ENCODE measurements around the gene VN1R5.
"Not testable (repeated sequence)": the region's sequence is repeated elsewhere in the genome, so short reads cannot be mapped to it uniquely, and the experiment has no call there.

Gene VN1R5

DNA sequence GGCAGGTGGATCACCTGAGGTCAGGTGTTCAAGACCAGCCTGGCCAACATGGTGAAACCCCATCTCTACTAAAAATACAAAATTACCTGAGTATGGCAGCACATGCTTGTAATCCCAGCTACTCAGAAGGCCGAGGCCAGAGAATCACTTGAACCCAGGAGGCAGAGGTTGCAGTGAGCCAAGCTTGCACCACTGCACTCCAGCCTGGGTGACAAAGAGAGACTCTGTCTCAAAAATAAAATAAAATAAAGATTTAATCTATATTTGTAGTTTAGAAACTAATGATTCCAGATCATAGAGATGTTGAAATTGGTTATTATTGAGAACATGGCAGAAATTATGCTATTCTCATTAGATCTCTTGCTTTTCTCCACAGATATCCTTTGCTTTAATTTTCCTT lies at the start of gene VN1R5:
Gene VN1R5, plus strand, starts transcription at position 301 of the 400 bp plus-strand sequence.
- in situ Hi-C loops (cut with MboI; ENCODE audit: low sequenced_read_pairs), result not testable (repeated sequence)

DNA sequence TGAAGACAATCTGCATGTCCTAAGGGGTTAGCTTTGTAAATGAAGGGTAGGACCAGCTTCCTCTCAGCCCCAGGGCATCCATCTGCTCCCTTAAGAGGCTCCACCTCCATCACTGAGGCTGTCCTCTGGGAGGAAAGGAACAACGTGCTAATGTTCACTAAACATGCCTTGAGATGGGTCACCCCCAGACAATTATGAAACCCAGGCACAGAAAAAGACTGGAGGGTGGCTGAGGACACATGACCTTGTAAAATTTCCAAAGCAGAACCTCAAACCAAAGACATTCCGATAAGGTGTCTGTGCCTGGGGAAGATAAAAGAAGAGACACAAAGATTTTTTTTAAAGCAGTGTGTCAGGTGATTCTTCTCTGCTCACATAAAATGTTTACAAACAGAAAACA lies 46.5 kb upstream of the VN1R5 start:
- in situ Hi-C loops (cut with MboI; ENCODE audit: low sequenced_read_pairs), result no loop called here

DNA sequence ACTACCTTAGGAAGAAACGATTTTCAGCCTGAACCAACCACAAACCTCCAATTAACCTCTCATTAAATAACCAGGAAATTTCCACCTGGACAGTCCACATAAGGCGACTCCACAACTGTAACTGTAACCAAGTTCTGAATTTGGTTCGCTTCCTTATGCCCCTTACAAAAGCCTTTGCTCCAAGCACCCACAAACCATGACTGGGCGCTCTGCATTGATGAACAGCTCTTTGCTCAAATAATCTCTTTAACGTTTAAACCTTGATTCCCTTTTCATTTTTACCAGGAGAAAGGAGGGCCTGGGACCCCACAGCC lies 45.9 kb upstream of the VN1R5 start:
- in situ Hi-C loops (cut with MboI; ENCODE audit: low sequenced_read_pairs), result no loop called here

DNA sequence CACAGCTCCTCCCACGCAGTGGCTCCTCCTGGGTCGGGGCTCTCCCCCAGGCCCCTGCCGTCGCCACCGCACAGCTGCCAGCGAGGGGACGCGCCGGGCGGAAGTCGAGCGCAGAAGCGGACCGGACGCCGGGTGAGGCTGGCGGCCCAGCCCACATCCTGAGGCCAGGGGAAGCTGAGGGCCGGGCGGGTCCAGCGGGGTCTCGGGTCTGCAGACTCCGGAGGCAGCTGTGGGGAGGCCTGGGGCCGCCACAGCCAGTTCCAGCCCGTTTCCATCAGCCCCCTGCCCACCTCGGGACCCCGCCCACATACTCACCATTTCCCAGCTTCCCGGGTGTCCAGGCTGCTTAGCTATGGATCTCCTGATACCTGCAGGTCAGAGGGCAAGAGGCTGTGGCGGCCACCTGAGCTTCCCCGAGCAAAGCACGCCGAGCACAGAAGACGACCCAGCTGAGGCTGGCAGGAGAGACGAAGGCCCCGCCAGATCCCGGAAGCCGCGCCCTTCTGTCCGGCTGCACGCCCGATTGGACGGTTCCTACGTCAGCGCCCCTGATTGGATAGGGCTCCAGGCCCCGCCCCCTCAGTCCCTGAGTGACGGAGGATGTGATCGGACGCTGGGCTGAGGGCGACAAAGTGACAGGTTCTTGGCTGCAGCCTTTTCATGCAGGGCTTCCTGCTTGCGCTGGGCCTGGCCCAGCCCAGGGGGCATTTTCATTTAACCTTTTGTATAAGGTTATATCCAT lies 45.3 kb upstream of the VN1R5 start:
- in situ Hi-C loops (cut with MboI; ENCODE audit: low sequenced_read_pairs), result no loop called here

DNA sequence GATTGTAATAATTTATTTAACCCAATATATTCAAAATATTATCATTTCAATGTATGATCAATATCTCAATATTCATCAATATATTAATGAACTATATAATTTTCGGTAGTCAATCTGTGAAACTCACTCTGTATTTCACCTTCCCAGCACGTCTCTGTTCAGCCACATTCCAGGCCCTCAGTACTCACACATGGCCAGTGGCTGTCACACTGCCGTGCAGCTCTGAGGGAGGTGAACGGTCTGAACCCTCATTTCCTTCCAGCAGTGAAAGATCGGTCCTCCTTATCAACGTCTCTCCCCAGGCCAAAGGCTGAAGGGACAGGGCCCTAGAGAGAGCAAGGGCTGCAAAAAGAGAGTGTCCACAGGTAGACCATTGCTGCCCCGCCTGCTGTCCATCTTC lies 44.5 kb upstream of the VN1R5 start:
- in situ Hi-C loops (cut with MboI; ENCODE audit: low sequenced_read_pairs), result no loop called here

DNA sequence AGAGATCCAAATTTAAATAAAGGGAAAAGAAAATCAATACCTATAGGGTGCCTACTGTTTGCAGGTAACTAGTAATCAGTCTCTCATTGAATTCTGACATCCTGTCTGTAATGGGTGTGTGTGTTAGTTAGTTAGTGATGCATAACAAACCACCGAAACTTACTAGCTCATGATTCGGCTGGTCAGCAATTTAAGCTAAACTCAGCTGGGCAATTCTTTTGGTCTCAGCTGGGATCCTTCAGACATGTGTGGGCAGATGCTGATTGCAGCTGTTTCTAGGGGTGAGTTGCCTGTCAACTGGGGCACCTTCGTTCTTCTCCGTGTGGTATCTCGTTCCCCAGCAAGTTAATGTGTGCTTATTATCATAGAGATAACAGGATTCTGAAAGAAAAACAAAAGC lies 43.9 kb upstream of the VN1R5 start:
- in situ Hi-C loops (cut with MboI; ENCODE audit: low sequenced_read_pairs), result no loop called here

DNA sequence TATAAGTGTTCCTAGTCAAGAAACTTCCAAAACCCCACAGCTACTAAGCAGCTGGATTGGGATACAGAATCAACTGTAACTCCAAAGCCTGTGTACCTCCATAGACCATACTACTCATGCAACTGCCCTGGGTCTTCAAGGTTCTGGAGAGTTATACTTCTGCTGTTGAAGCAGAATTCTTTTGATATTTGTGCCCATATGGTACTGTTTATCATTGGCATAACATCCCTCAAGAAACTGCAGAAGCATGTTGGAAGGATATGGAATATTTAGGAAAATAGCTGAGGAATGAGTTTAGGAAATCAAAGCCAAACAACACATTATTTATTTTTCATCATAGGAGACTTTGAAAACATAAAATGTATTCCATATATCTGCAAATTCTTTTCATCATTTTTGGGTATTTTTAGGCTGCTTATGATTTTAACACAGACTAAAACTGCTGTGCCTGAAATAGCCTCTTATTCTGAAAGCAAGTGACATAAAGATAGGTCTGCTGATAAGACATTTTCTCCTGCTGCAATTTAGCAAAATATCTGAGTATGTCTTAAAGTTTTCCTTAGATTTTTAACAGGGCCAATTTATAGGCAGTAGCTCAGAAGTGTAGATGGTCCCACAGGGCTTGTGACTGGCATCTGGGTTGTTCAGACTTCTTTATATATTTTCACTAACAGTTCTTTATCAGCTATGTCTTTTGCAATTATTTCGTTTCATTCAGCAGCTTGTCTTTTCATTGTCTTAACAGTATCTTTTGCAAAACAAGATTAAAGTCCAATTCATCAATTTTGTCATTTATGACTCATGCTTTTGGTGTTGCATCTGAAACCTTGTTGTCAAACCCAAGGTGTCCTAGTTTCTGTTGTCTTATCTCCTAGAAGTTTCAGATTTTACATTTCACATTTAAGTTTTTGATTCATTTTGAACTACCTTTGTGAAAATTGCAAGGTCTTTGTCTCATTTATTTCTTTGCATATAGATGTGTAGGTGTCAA lies 43.0 kb upstream of the VN1R5 start:
- in situ Hi-C loops (cut with MboI; ENCODE audit: low sequenced_read_pairs), result no loop called here

DNA sequence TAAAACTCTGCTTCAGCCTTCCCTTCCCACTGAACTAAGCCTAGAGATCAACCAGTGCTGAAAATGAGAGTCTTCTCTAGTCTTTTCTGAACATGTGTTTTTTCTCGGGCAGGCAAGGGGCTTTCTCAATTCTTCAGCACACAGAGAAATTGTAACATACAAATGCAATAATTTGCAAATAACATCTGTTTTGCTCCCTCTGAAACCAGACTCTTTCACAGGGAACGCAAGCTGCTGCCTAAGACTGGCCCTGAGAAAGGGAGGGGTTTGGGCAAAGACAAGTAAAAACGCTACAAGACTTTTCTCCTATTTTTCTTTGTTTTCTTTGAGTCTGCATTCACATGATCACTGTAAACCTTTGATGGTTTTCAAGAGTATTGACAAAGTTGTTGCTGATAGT lies 39.6 kb upstream of the VN1R5 start:
- in situ Hi-C loops (cut with MboI; ENCODE audit: low sequenced_read_pairs), result no loop called here

DNA sequence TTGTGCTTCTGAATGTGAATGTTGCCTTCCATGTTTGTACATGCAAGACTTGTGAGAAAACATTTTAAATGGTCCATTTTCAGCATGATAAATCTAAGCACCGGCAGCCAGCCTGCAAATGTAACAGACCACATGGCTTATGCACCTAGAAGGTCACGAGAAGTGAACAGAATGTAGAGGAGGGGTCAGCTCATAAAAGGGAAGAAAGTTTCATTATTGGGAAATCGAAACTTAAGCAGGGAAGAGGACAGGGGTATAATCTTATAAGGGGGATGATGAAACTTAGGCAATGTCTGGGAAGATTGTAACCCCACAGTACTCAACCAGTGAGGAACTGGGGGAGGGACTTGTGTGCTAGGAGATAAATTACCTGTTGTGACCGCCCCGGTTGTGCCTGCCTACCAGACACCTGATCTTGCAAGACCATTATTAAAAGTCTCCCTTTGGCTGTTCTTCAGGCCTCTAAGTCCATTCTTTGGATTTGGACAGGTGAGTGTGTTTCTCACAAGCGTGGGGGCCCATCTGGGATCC lies 37.7 kb upstream of the VN1R5 start:
- in situ Hi-C loops (cut with MboI; ENCODE audit: low sequenced_read_pairs), result no loop called here

DNA sequence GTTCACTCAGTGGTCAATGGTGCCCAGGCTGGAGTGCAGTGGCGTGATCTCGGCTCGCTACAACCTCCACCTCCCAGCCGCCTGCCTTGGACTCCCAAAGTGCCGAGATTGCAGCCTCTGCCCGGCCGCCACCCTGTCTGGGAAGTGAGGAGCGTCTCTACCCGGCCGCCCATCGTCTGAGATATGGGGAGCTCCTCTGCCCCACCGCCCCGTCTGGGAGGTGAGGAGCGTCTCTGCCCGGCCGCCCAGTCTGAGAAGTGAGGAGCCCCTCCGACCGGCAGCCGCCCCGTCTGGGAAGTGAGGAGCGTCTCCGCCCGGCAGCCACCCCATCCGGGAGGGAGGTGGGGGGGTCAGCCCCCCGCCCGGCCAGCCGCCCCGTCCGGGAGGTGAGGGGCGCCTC lies 35.6 kb upstream of the VN1R5 start:
- in situ Hi-C loops (cut with MboI; ENCODE audit: low sequenced_read_pairs), result not testable (repeated sequence)

DNA sequence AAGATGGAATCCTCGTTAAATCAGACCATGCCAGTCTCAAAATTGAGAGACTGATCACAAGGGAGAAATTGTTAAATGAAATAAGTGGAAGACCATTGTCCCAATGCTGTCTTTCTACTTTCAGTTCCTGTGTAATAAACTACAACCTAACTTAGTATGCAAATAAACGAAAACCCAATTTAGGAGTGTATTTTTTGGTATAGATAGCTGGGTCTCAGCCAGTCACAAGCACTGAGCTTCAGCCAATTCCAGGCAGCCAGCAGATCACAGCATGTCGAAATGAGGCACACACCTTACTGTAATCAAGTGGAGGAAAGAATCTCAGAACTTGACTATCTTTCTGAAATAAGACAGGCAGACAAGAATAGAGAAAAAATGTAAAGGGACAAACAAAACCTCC lies 33.0 kb upstream of the VN1R5 start:
- in situ Hi-C loops (cut with MboI; ENCODE audit: low sequenced_read_pairs), result no loop called here

DNA sequence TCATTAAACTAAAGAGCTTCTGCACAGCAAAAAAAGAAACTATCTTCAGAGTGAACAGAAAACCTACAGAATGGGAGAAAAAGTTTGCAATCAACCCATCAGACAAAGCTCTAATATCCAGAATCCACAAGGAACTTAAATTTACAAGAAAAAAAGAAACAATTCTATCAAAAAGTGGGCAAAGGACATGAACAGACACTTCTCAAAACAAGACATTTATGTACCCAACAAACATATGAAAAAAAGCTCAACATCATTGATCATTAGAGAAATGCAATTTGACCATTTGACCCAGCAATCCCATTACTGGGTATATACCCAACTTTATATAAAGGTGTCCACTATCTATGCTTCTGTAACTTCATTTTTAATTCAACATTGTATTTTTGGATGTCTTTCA lies 31.1 kb upstream of the VN1R5 start:
- in situ Hi-C loops (cut with MboI; ENCODE audit: low sequenced_read_pairs), result no loop called here

DNA sequence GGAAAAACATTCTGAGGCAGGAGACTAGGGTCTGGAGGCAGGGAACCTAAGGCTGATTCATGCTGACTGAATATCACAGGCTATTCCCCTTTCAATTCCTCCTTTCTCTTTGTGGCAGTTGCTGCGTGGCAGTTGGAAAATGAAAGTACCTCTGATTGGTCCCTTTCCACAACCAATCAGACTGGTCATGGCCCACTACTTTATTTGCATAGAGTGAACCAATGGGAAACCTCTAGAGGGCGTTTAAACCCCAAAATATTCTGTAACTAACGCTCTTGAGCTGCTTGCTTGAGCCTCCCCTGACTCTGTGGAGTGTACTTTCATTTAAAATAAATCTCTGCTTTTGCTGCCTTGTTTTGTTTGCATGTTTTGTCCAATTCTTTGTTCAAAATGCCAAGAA lies 27.7 kb upstream of the VN1R5 start:
- in situ Hi-C loops (cut with MboI; ENCODE audit: low sequenced_read_pairs), result no loop called here

DNA sequence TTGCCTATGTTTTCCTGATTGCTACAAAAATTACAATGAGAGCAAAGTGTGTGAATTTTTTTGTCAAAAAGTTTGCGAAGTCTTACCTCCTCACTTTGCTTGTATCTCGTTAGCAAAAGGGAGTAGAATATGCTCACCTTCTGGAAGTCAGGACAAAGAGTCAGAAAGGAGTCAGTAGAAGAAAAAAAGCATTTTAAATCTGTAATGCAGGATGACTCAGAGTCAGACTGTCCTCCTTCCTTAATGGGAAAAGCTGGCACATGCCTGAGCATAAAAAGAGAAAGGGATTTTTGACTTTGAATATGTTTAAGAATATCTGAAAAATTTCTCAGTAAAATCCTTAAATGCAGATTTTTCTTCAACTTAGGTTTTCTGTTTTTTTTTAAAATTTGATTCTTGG lies 14.2 kb upstream of the VN1R5 start:
- in situ Hi-C loops (cut with MboI; ENCODE audit: low sequenced_read_pairs), result no loop called here

DNA sequence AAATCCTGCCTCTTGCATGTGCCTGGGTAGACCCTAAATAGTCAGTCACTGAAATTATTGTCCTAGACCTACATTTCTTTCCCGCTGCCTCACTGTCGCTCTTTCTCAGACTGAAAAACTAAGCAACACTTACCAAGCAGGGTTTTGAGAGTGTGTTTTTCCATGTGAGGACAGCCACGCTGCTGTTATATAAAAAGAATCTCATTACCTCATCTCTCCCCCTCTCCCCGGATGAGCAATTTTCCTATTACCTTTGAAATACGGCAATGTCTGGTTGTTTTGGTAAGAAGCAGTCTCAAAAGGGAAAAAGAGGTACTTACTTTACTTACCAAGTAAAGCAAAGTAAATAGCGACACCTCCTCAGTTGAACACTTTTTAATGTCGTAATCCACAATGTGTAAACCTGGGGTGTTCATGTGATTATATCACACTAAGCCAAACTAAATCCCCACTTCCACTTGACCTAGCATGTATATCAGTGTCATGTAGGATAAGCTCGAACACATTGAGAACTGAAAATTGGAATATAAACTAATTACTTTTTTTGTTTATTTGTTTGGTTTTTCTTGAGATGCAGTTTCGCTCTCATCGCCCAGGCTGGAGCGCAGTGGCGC lies 12.2 kb upstream of the VN1R5 start:
- in situ Hi-C loops (cut with MboI; ENCODE audit: low sequenced_read_pairs), result no loop called here

DNA sequence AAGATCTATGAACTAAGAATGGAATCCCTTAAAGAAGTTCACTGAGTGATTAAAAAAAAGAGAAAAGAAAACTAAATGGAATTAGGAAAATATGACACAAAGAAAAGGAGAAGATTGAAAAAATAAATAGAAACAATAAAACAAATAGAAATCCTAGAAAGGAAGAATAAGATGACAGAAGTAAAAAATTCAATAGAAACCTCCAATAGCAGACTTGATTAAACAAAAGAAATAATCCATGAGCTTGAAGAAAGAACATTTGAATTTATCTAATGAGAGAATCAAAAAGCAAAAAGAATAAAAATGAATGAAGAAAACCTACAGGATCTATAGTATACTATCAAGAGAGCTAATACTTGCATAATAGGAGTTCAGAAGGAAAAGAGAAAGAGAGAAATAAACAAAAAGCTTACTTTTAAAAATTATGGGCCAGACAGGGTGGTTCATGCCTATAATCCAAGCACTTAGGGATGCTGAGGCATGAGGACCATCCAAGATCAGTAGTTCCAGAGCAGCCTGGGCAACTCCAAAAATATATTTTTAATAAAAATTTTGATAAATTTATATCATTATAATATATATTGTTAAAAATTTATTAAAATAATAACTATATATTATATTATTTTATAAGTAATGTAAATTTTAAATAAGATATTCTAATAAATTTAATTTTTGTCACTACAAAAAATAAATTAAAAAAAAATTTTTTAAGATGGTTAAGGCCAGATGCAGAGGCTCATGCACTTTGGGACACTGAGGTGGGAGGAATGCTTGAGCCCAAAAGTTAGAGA lies 9.4 kb upstream of the VN1R5 start:
- in situ Hi-C loops (cut with MboI; ENCODE audit: low sequenced_read_pairs), result no loop called here

DNA sequence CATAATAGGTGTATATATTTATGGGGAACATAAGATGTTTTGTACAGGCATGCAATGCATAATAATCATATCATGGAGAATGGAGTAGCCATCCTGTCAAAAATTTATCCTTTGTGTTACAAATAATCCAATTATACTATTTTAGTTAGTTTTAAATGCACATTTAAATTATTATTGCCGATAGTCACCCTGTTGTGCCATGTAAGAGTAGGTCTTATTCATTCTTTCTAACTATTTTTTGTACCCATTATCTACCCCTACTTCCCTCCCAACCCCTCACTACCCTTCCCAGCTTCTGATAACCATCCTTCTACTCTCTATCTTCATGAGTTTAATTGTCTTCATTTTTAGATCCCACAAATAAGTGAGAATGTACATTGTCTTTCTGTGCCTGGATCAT lies 8.3 kb upstream of the VN1R5 start:
- in situ Hi-C loops (cut with MboI; ENCODE audit: low sequenced_read_pairs), result no loop called here

DNA sequence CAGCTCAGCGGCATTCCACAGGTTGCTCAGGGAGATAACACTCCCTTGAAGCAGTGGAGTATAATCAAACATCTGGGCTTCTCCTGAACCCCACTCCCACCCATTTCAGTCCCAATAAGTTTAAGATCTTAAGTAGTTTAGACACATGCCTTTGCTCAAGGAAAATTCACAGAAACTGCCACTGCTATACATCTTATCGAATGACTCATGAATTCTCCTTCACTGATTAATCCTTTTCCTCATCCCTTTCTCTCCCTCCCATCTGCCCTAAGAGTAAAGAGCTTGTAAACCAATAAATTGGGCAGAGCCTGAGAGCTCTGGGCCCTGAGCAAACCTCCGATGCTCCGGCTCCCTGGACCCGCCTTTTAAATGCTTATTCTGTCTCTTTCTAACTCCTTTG lies 10.2 kb downstream of the VN1R5 start:
- in situ Hi-C loops (cut with MboI; ENCODE audit: low sequenced_read_pairs), result no loop called here

DNA sequence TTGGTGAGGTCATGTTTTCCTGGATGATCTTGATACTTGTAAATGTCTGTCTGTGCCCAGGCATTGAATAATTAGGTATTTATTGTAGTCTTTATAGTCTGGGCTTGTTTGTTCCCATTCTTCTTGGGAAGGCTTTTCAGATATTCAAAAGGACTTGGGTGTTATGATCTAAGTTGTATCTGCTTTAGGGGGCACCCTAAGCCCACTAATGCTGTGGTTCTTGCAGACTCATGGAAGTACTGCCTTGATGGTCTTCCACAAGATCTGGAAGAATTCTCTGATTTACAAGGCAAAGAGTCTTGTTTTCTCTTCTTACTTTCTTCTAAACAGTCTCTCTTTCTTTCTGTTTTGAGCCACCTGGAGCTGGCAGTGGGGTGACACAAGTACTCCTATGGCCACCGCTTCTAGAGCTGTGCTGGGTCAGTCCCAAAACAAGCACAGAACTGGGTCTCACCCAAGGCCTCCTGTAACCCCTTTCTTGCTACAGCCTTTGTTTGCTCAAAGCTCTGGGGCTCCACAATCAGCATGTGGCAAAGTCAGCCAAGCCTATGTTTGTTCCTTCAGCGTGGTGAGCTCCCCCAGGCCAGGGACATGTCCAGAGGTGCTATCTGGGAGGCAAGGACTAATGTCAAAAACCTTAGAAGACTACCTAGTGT lies 12.6 kb downstream of the VN1R5 start:
- in situ Hi-C loops (cut with MboI; ENCODE audit: low sequenced_read_pairs), result no loop called here

DNA sequence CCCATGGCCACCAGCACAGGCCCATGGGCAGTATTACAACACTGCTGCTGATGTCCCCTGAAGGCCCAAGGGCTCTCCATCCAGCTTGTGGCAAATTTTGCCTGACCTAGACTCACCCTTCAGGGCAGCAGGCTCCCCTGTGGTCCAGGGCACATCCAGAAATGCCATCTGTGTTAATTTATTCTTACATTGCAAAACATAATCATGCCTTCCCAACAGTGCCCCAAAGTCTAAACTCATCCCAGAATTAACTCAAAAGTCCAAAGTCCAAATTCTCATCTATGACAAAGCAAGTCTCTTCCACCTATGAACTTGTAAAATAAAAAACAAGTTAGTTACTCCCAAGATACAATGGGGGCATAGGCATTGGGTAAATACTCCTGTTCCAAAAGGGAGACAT lies 13.3 kb downstream of the VN1R5 start:
- in situ Hi-C loops (cut with MboI; ENCODE audit: low sequenced_read_pairs), result no loop called here
